GM12872 (cell line): ENCODE results near the gene REXO2.

Experiments
- TF ChIP-seq, protein P1 (sequence below): IDR thresholded peaks from 3 replicates; pipeline ENCODE4 v1.5.1; 2011; ENCODE audit warnings: low read depth, mild to moderate bottlenecking, low read length, moderate library complexity; ENCODE audit not compliant: insufficient read depth

The REXO2 gene

DNA sequence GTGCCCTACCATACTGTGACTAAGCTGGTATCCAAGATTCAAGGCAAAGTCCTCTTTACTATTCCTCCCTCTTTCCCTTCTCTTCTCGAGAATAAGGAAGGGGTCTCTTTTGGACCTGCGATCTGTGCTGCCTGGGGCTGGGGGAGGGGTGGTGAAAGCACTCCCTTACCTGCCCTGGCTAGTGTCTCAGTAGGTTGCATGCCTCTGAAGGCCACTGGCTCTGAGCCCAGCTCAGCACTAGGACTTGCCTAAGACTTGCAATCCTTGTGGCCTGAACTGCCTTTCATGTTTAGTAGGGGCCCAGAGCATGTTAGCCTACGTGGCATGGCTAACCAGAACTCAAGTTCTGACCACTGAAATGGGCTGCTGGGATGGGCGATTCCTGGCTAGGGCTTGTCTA is 13.0 kb upstream of the REXO2 start:
- TF ChIP-seq, protein P1, sequence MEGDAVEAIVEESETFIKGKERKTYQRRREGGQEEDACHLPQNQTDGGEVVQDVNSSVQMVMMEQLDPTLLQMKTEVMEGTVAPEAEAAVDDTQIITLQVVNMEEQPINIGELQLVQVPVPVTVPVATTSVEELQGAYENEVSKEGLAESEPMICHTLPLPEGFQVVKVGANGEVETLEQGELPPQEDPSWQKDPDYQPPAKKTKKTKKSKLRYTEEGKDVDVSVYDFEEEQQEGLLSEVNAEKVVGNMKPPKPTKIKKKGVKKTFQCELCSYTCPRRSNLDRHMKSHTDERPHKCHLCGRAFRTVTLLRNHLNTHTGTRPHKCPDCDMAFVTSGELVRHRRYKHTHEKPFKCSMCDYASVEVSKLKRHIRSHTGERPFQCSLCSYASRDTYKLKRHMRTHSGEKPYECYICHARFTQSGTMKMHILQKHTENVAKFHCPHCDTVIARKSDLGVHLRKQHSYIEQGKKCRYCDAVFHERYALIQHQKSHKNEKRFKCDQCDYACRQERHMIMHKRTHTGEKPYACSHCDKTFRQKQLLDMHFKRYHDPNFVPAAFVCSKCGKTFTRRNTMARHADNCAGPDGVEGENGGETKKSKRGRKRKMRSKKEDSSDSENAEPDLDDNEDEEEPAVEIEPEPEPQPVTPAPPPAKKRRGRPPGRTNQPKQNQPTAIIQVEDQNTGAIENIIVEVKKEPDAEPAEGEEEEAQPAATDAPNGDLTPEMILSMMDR = no peak

DNA sequence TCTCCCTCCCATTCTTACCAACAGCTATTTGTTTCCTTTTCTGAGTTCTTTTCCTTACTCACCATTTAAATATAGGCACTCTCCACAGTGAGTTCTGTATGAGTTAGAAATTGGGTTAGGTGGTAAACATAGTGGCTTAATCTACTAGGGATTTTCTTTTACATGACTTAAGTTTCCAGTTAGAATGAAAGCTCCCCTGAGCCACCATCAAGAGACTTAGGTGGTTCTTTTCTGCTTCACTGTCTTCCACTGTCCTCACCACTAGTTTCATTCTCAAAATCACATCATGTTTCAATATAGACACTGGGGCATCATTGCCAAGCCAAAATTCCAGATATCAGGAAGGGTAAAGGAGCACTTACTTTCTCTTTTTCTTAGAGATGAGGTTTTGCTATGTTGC is 9.0 kb upstream of the REXO2 start:
- TF ChIP-seq, protein P1 = no peak

DNA sequence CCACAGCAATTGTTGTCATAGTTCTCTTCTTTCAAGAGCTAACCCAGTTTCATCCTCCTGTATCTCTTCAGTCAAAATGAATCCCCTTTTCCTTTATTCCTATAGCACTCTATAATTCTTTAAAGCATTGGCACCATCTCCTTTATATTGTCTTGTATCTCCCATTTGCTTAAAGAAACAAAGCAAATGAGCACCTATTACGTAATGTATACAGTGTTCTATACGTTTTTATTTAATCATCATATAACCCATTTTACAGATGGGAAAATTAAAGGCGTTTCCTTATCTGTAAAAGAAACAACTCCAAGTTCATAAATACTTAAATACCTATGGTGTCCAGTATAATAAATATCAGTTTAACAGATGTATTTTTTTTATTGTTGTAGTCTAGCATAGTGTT is 6.4 kb upstream of the REXO2 start:
- TF ChIP-seq, protein P1 = no peak

DNA sequence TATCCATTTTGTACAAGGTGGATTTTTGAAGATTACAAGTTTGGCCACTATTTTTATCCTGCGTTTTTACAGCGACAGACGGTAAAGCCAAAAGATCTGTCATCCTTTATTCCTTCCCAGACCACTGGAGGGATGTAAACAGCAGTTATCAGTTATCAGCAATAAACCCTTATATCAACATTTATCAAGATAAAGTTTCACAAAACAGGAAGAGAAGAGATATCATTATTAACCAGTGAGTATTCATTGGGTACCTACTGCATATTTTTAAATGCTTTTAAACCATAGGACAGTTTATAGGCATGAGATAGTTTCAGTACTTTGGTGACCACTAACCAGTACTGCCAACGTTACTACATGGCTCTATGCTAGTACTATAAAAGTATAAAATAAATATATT is 5.9 kb upstream of the REXO2 start:
- TF ChIP-seq, protein P1 = no peak

DNA sequence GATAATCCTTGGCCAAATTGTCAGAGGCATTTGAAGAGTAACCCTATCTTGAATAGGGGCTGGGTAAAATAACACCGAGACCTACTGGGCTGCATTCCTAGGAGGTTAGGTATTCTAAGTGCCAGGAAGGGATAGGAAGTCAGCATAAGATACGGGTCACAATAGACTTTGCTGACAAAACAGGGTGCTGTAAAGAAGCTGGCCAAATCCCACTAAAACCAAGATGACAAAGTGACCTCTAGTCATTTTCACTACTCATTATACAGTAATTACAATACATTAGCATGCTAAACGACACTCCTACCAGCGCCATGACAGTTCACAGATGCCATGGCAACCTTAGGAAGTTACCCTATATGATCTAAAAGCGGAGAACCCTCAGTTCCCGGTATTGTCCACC is 964 bp upstream of the REXO2 start:
- TF ChIP-seq, protein P1 = no peak

DNA sequence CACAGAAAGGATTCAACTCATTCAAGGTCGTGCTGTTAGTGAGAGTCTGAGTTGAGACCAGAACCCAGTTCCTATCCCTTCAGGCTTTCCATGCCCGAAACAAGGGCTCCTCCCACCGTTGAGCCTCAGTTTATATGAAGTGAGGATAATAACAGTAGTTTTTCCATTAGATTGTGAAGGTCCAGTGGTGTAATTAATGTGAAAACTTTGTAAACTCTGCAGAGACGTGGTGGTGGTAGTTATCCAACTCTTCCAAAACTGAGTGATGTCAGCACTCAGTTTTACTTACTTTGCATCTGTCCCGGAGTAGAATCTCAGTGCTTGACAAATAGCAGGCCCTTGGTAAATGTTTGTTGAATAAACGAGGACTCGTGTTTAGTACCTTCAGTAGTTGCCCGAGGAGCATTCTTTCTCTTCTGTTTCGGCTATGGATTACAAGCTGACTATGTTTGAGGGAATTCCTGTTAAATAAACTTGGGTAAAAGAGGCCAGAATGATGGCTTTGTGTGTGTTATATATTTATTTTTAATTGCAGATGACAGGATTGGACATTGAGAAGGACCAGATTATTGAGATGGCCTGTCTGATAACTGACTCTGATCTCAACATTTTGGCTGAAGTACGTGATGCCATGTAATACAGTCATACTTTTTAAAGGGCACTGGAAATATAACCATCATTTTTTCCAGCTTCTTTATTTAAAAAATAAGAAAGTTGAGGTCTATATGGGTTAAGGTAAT is 1.0 kb downstream of the REXO2 start:
- TF ChIP-seq, protein P1 = no peak

DNA sequence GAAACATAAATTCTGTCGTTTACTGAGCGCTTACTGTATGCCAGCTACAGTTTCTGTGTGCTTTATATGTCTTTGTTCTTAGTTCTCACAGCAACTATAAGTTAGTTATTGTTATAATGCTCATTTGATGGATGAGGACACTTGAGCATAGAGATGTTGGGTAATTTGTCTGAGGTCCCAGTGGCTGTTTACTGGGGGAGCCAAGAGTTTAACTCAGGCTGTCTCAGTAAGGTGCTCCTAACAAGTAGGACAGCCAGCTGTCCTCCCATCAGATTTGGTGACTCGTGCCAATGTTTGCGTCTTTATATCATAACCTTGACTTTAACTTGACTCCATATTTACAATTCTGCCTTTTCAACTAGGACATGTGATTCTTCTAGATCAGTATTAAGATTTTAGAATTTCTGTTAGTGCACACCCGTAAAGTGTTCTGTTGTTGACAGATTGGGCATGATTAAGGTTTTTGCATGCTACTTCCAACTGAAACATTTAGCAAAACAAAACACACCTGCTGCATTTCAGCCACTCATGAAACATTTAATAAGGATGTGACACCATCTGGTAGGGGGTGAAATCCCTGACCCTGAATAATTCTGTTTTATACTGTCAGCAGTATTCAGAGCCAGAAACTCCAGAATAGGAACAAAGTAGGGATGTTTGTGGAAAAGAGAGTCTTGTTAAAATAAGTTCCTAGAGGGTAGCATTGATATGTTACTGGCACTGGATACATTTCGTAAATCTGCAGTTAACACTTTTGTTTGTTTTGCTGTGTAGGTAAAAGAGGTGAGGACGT is 1.9 kb downstream of the REXO2 start:
- TF ChIP-seq, protein P1 = no peak
